SK-N-SH treated with all-trans-retinoic acid at 6 μM for 48 hours (cell line): ENCODE results near the gene TBL1XR1.

ENCODE experiments used
- ATAC-seq: fragments of 200-7000 bp; cut with Tn5 transposase; 3 replicates; pipeline ENCODE4 v1.9.1; 2020; ENCODE audit warnings: mild to moderate bottlenecking, moderate library complexity
- BACH2 ChIP-seq: fragments of 250-450 bp; sonication (Bioruptor Pico); IDR thresholded peaks from 2 replicates; pipeline ENCODE4 v1.9.0; 2021; ENCODE audit warnings: mild to moderate bottlenecking, borderline replicate concordance
- CREB5 ChIP-seq: fragments of 250-450 bp; sonication (Bioruptor Pico); IDR thresholded peaks from 2 replicates; pipeline ENCODE4 v1.5.1; 2020; ENCODE audit warnings: low read depth, mild to moderate bottlenecking, moderate library complexity
- CSDC2 ChIP-seq: fragments of 250-450 bp; sonication (Bioruptor Pico); IDR thresholded peaks from 2 replicates; pipeline ENCODE4 v1.5.0; 2020; ENCODE audit warnings: mild to moderate bottlenecking, moderate library complexity
- ESRRG ChIP-seq: fragments of 250-450 bp; sonication (Bioruptor Pico); IDR thresholded peaks from 2 replicates; pipeline ENCODE4 v1.6.1; 2021; ENCODE audit warnings: mild to moderate bottlenecking
- GLIS3 ChIP-seq: fragments of 250-450 bp; sonication (Bioruptor Pico); IDR thresholded peaks from 2 replicates; pipeline ENCODE4 v1.5.0; 2020; ENCODE audit warnings: mild to moderate bottlenecking, moderate library complexity
- ISL1 ChIP-seq: fragments of 250-450 bp; sonication (Bioruptor Pico); IDR thresholded peaks from 2 replicates; pipeline ENCODE4 v2.1.2; 2022; ENCODE audit warnings: mild to moderate bottlenecking, moderate library complexity
- OSR1 ChIP-seq: fragments of 250-450 bp; sonication (Bioruptor Pico); IDR thresholded peaks from 2 replicates; pipeline ENCODE4 v1.8.0; 2022; ENCODE audit warnings: moderate library complexity, mild to moderate bottlenecking, inconsistent platforms
- POU6F1 ChIP-seq: fragments of 250-450 bp; sonication (Bioruptor Pico); IDR thresholded peaks from 2 replicates; pipeline ENCODE4 v1.8.0; 2021; ENCODE audit warnings: low read depth, mild to moderate bottlenecking, moderate library complexity, borderline replicate concordance
- PPARA ChIP-seq: fragments of 250-450 bp; sonication (Bioruptor Pico); IDR thresholded peaks from 2 replicates; pipeline ENCODE4 v1.5.0; 2020; ENCODE audit warnings: mild to moderate bottlenecking, borderline replicate concordance
- RARB ChIP-seq: fragments of 250-450 bp; sonication (Bioruptor Pico); IDR thresholded peaks from 2 replicates; pipeline ENCODE4 v1.8.0; 2021; ENCODE audit warnings: mild to moderate bottlenecking, moderate library complexity
- SNAI2 ChIP-seq: fragments of 250-450 bp; sonication (Bioruptor Pico); IDR thresholded peaks from 2 replicates; pipeline ENCODE4 v1.5.0; 2020; ENCODE audit warnings: mild to moderate bottlenecking, moderate library complexity
- TCF4 ChIP-seq: fragments of 250-450 bp; sonication (Bioruptor Pico); IDR thresholded peaks from 2 replicates; pipeline ENCODE4 v1.8.0; 2021; ENCODE audit warnings: mild to moderate bottlenecking, moderate library complexity, borderline replicate concordance
- TOX ChIP-seq: fragments of 250-450 bp; sonication (Bioruptor Pico); IDR thresholded peaks from 2 replicates; pipeline ENCODE4 v1.8.0; 2021; ENCODE audit warnings: mild to moderate bottlenecking, moderate library complexity, borderline replicate concordance
- ZFP3 ChIP-seq: fragments of 250-450 bp; sonication (Bioruptor Pico); IDR thresholded peaks from 2 replicates; pipeline ENCODE4 v1.5.0; 2020; ENCODE audit warnings: mild to moderate bottlenecking, moderate library complexity
- ZFP30 ChIP-seq: fragments of 450-650 bp; formaldehyde crosslinking; IDR thresholded peaks from 2 replicates; pipeline ENCODE4 v1.5.0; 2022; ENCODE audit warnings: mild to moderate bottlenecking, moderate library complexity
- ZNF565 ChIP-seq: fragments of 450-650 bp; formaldehyde crosslinking; conservative IDR thresholded peaks from 2 replicates; pipeline ENCODE4 v1.5.0; 2020; ENCODE audit warnings: low read depth, mild to moderate bottlenecking, moderate library complexity
- ZNF70 ChIP-seq: fragments of 450-650 bp; formaldehyde crosslinking; IDR thresholded peaks from 2 replicates; pipeline ENCODE4 v1.5.0; 2020; ENCODE audit warnings: mild to moderate bottlenecking, moderate library complexity
- ZNF8 ChIP-seq: fragments of 450-650 bp; formaldehyde crosslinking; IDR thresholded peaks from 2 replicates; pipeline ENCODE4 v1.5.0; 2020; ENCODE audit warnings: mild to moderate bottlenecking, moderate library complexity
- TF ChIP-seq, protein P1 (sequence below): fragments of 250-450 bp; sonication (Bioruptor Pico); IDR thresholded peaks from 2 replicates; pipeline ENCODE4 v1.5.1; 2021; ENCODE audit warnings: mild to moderate bottlenecking, moderate library complexity
- TF ChIP-seq, protein P2 (sequence below): fragments of 250-450 bp; sonication (Bioruptor Pico); IDR thresholded peaks from 2 replicates; pipeline ENCODE4 v1.8.0; 2020; ENCODE audit warnings: mild to moderate bottlenecking, moderate library complexity, borderline replicate concordance
- TF ChIP-seq, protein P3 (sequence below): fragments of 250-450 bp; sonication (Bioruptor Pico); IDR thresholded peaks from 2 replicates; pipeline ENCODE4 v1.5.0; 2020; ENCODE audit warnings: mild to moderate bottlenecking, moderate library complexity

The TBL1XR1 gene

GRCh38 chr3:177224414-177224813, 27.1 kb upstream of the TBL1XR1 start (continued):
- TF ChIP-seq, protein P1, sequence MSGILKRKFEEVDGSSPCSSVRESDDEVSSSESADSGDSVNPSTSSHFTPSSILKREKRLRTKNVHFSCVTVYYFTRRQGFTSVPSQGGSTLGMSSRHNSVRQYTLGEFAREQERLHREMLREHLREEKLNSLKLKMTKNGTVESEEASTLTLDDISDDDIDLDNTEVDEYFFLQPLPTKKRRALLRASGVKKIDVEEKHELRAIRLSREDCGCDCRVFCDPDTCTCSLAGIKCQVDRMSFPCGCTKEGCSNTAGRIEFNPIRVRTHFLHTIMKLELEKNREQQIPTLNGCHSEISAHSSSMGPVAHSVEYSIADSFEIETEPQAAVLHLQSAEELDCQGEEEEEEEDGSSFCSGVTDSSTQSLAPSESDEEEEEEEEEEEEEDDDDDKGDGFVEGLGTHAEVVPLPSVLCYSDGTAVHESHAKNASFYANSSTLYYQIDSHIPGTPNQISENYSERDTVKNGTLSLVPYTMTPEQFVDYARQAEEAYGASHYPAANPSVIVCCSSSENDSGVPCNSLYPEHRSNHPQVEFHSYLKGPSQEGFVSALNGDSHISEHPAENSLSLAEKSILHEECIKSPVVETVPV (CRISPR knock-in tag) = no peak

DNA sequence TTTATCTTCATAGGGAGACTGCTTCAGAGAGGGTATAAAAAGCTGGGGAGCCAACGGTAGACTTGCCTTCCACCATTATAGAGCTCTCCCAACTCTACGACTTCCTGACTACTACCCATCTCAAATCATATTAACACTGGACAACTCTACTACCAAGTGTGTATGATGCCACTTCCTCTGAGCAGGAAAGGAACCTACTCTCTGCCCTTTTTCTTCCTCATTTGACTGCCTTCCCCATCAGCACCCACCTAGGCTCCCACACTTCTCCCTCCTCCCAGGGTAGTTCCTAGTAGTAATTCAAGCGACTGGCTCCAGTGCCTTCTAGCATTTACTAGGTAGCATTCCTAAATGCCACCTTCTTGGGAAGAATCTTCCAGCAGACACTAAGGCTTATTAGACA, 24.5 kb upstream of the TBL1XR1 start:
- no peak for ATAC-seq

DNA sequence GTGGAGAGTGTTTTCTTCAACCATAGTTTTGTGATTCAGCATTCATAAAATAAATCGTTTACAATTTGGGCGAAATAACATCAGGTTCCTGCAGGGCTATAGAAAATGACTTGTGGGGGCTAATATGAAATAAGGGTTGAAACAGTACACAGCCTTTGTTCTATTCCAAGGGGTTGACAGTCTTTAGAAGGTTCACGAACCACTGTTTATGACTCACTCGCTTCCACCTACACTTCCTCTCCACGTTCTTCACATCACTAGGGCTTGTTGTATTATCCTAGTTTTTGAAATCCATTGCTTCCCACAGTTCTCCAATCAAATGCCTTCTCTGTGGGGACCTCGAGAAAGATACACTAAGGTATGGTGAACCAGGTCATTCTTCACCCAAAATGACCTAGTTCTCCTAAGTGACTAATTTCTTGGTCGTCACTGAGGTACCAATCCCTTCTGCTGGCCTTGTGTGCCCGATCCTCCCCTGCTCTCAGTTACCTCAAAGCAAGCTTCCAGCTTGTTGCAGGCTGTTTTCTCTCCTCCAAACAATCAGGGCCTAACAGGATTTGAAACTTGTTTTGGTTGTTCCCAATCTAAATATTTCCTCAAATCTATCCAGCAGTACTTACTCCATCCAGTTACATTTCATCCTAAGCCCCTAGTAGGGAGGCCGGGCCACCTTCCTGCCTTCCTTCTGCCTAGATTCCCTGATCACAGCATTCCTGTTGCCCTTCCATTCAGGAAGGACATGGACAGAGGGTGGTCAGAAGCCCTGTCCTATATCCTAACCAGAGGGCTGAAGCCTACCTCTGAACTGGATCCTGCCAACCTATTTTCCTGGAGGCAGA, 23.1 kb upstream of the TBL1XR1 start:
- ATAC-seq = no peak
- TF ChIP-seq SNAI2 (CRISPR knock-in tag) = no peak
- TF ChIP-seq CSDC2 (CRISPR knock-in tag) = no peak
- no peak for TF ChIP-seq CREB5 (CRISPR knock-in tag)
- TF ChIP-seq ZFP3 (CRISPR knock-in tag) = no peak
- TF ChIP-seq, protein P2, sequence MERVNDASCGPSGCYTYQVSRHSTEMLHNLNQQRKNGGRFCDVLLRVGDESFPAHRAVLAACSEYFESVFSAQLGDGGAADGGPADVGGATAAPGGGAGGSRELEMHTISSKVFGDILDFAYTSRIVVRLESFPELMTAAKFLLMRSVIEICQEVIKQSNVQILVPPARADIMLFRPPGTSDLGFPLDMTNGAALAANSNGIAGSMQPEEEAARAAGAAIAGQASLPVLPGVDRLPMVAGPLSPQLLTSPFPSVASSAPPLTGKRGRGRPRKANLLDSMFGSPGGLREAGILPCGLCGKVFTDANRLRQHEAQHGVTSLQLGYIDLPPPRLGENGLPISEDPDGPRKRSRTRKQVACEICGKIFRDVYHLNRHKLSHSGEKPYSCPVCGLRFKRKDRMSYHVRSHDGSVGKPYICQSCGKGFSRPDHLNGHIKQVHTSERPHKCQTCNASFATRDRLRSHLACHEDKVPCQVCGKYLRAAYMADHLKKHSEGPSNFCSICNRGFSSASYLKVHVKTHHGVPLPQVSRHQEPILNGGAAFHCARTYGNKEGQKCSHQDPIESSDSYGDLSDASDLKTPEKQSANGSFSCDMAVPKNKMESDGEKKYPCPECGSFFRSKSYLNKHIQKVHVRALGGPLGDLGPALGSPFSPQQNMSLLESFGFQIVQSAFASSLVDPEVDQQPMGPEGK (CRISPR knock-in tag) = no peak
- no peak for TF ChIP-seq OSR1 (CRISPR knock-in tag)
- TF ChIP-seq PPARA (CRISPR knock-in tag) = no peak
- no peak for TF ChIP-seq ZNF565 (CRISPR knock-in tag)
- no peak for TF ChIP-seq TCF4 (CRISPR knock-in tag)
- no peak for TF ChIP-seq GLIS3
- no peak for TF ChIP-seq RARB
- TF ChIP-seq TOX (CRISPR knock-in tag) = no peak
- no peak for TF ChIP-seq ZNF70 (CRISPR knock-in tag)
- TF ChIP-seq ZFP30 (CRISPR knock-in tag) = no peak
- TF ChIP-seq POU6F1 (CRISPR knock-in tag) = no peak
- TF ChIP-seq, protein P3, sequence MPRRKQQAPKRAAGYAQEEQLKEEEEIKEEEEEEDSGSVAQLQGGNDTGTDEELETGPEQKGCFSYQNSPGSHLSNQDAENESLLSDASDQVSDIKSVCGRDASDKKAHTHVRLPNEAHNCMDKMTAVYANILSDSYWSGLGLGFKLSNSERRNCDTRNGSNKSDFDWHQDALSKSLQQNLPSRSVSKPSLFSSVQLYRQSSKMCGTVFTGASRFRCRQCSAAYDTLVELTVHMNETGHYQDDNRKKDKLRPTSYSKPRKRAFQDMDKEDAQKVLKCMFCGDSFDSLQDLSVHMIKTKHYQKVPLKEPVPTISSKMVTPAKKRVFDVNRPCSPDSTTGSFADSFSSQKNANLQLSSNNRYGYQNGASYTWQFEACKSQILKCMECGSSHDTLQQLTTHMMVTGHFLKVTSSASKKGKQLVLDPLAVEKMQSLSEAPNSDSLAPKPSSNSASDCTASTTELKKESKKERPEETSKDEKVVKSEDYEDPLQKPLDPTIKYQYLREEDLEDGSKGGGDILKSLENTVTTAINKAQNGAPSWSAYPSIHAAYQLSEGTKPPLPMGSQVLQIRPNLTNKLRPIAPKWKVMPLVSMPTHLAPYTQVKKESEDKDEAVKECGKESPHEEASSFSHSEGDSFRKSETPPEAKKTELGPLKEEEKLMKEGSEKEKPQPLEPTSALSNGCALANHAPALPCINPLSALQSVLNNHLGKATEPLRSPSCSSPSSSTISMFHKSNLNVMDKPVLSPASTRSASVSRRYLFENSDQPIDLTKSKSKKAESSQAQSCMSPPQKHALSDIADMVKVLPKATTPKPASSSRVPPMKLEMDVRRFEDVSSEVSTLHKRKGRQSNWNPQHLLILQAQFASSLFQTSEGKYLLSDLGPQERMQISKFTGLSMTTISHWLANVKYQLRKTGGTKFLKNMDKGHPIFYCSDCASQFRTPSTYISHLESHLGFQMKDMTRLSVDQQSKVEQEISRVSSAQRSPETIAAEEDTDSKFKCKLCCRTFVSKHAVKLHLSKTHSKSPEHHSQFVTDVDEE (CRISPR knock-in tag) = no peak
- no peak for TF ChIP-seq BACH2 (CRISPR knock-in tag)

More for the DNA sequence above, 24.5 kb upstream of the TBL1XR1 start:
- TF ChIP-seq ZNF565 (CRISPR knock-in tag) (no peak), ESRRG (no peak), CREB5 (CRISPR knock-in tag) (no peak), ISL1 (CRISPR knock-in tag) (no peak), ZNF8 (no peak), SNAI2 (CRISPR knock-in tag) (no peak), OSR1 (CRISPR knock-in tag) (no peak), TOX (CRISPR knock-in tag) (no peak), ZFP30 (CRISPR knock-in tag) (no peak)
